Mucosa of rectum (tissue), 2 donors: Measurements from ENCODE around the gene CTNNAL1.
"Not testable (repeated sequence)": the region's sequence is repeated elsewhere in the genome, so short reads cannot be mapped to it uniquely, and the experiment has no call there.

Source experiments
- H3K27ac ChIP-seq, 2 donors: one replicate each; pipeline ENCODE4 v1.7.0; 2013; ENCODE audit warnings: inconsistent platforms in 2 of 2, low read depth in 2 of 2, low read length in 2 of 2
- H3K27me3 ChIP-seq, 2 donors: one replicate each; pipeline ENCODE4 v1.7.0; 2013; ENCODE audit warnings: low read length in 2 of 2; ENCODE audit not compliant: control insufficient read depth in 2 of 2, insufficient read depth in 2 of 2
- H3K36me3 ChIP-seq, 2 donors: one replicate each; pipeline ENCODE4 v1.7.0; 2013; ENCODE audit warnings: low read length in 2 of 2; ENCODE audit not compliant: control insufficient read depth in 2 of 2, insufficient read depth in 2 of 2
- H3K4me1 ChIP-seq, 2 donors: one replicate each; pipeline ENCODE4 v1.7.0; 2013; ENCODE audit warnings: low read length in 2 of 2, mild to moderate bottlenecking in 1 of 2; ENCODE audit not compliant: control insufficient read depth in 2 of 2, insufficient read depth in 2 of 2
- H3K4me3 ChIP-seq, 2 donors: one replicate each; pipeline ENCODE4 v1.7.0; 2013; ENCODE audit warnings: low read length in 2 of 2
- H3K9ac ChIP-seq, 2 donors: one replicate each; pipeline ENCODE4 v1.7.0; 2013; ENCODE audit warnings: low read length in 2 of 2, low read depth in 1 of 2, mild to moderate bottlenecking in 1 of 2
- H3K9me3 ChIP-seq, 2 donors: one replicate each; pipeline ENCODE4 v1.7.0; 2013; ENCODE audit warnings: low read length in 2 of 2; ENCODE audit not compliant: control insufficient read depth in 2 of 2
- donor health status: healthy.
- donor health status: Normal muscosa, but diverticular disease.

Gene CTNNAL1

GRCh38 chr9:108913391-108913790 is 99.9 kb downstream of the CTNNAL1 start:
- Histone ChIP-seq H3K27ac (no peak overlapping the region), H3K36me3 (peaks cover 23 to 48% of the 10 kb centered on the region in 2 donors), H3K9me3 (no peaks in the 10 kb centered on the region), H3K9ac (no peak overlapping the region), H3K27me3 (no peaks in the 10 kb centered on the region), H3K4me1 (no peaks in the 10 kb centered on the region), H3K4me3 (no peak overlapping the region)

GRCh38 chr9:108911820-108912219 is 101.5 kb downstream of the CTNNAL1 start:
- H3K36me3 ChIP-seq, result peaks cover 34 to 58% of the 10 kb centered on the region in 2 donors

GRCh38 chr9:108910914-108911313 is 102.4 kb downstream of the CTNNAL1 start:
- no peak overlapping the region for H3K27ac ChIP-seq
- H3K4me3 ChIP-seq, result no peak overlapping the region
- H3K27me3 ChIP-seq, result no peaks in the 10 kb centered on the region
- H3K9me3 ChIP-seq, result no peaks in the 10 kb centered on the region
- H3K36me3 ChIP-seq, result peaks cover 38 to 64% of the 10 kb centered on the region in 2 donors
- H3K4me1 ChIP-seq, result no peaks in the 10 kb centered on the region
- H3K9ac ChIP-seq, result no peak overlapping the region

More at GRCh38 chr9:108911820-108912219, 101.5 kb downstream of the CTNNAL1 start:
- H3K9ac ChIP-seq, result no peak overlapping the region
- no peak overlapping the region for H3K27ac ChIP-seq
- no peaks in the 10 kb centered on the region for H3K4me1 ChIP-seq
- H3K9me3 ChIP-seq, result no peaks in the 10 kb centered on the region
- no peak overlapping the region for H3K4me3 ChIP-seq
- H3K27me3 ChIP-seq, result no peaks in the 10 kb centered on the region

- H3K36me3 ChIP-seq, result peaks cover 40 to 65% of the 10 kb centered on the region in 2 donors
- H3K27me3 ChIP-seq, result no peaks in the 10 kb centered on the region
- H3K9ac ChIP-seq, result no peak overlapping the region
- H3K9me3 ChIP-seq, result no peaks in the 10 kb centered on the region
- no peaks in the 10 kb centered on the region for H3K4me1 ChIP-seq
- no peak overlapping the region for H3K27ac ChIP-seq
- H3K4me3 ChIP-seq, result no peak overlapping the region
These were observed 102.9 kb downstream of the CTNNAL1 start for GRCh38 chr9:108910402-108910801.

- peaks cover 59 to 76% of the 10 kb centered on the region in 2 donors for H3K36me3 ChIP-seq
- H3K27ac ChIP-seq, result no peak overlapping the region
- no peaks in the 10 kb centered on the region for H3K4me1 ChIP-seq
- no peak overlapping the region for H3K9ac ChIP-seq
- no peaks in the 10 kb centered on the region for H3K27me3 ChIP-seq
- H3K9me3 ChIP-seq, result no peaks in the 10 kb centered on the region
- H3K4me3 ChIP-seq, result no peak overlapping the region
These were observed 107.8 kb downstream of the CTNNAL1 start for GRCh38 chr9:108905494-108905893.

GRCh38 chr9:108904161-108904560 is 109.1 kb downstream of the CTNNAL1 start:
- H3K27ac ChIP-seq, result no peak overlapping the region
- H3K36me3 ChIP-seq, result peaks cover 63 to 77% of the 10 kb centered on the region in 2 donors
- H3K9ac ChIP-seq, result no peak overlapping the region
- H3K4me1 ChIP-seq, result no peaks in the 10 kb centered on the region
- H3K4me3 ChIP-seq, result no peak overlapping the region
- H3K9me3 ChIP-seq, result no peaks in the 10 kb centered on the region
- H3K27me3 ChIP-seq, result no peaks in the 10 kb centered on the region

- Histone ChIP-seq H3K36me3 (peaks cover 57 to 78% of the 10 kb centered on the region in 2 donors), H3K9me3 (no peaks in the 10 kb centered on the region), H3K9ac (no peak overlapping the region)
These were observed 109.7 kb downstream of the CTNNAL1 start for GRCh38 chr9:108903420-108904103.

GRCh38 chr9:108900176-108900575 is 113.1 kb downstream of the CTNNAL1 start:
- no peaks in the 10 kb centered on the region for H3K4me1 ChIP-seq
- H3K27ac ChIP-seq, result no peak overlapping the region
- H3K4me3 ChIP-seq, result no peak overlapping the region
- no peak overlapping the region for H3K9ac ChIP-seq
- no peaks in the 10 kb centered on the region for H3K27me3 ChIP-seq
- H3K9me3 ChIP-seq, result no peaks in the 10 kb centered on the region
- peaks cover 59 to 76% of the 10 kb centered on the region in 2 donors for H3K36me3 ChIP-seq

More at GRCh38 chr9:108903420-108904103, 109.7 kb downstream of the CTNNAL1 start:
- Histone ChIP-seq H3K4me1 (no peaks in the 10 kb centered on the region), H3K4me3 (no peak overlapping the region), H3K27me3 (no peaks in the 10 kb centered on the region), H3K27ac (no peak overlapping the region)

GRCh38 chr9:108899023-108899695 is 114.1 kb downstream of the CTNNAL1 start:
- H3K27me3 ChIP-seq, H3K27ac ChIP-seq: not testable (repeated sequence)
- H3K36me3 ChIP-seq, result peaks cover 60 to 74% of the 10 kb centered on the region in 2 donors

GRCh38 chr9:108897324-108898096 is 115.8 kb downstream of the CTNNAL1 start:
- Histone ChIP-seq H3K4me1 (no peaks in the 10 kb centered on the region), H3K9ac (no peak overlapping the region), H3K27me3 (no peaks in the 10 kb centered on the region), H3K27ac (no peak overlapping the region), H3K4me3 (no peak overlapping the region), H3K9me3 (no peaks in the 10 kb centered on the region), H3K36me3 (peaks cover 61 to 76% of the 10 kb centered on the region in 2 donors)

More at GRCh38 chr9:108899023-108899695, 114.1 kb downstream of the CTNNAL1 start:
- H3K9me3 ChIP-seq, H3K4me3 ChIP-seq, H3K4me1 ChIP-seq, H3K9ac ChIP-seq: not testable (repeated sequence)
